ENCODE results near the gene NUDT16. TPM values are rescaled to one million over a fixed set of nuclear protein-coding genes. Genes with fewer than 3 reads are reported as not detected.

The NUDT16 gene
- total and polyA plus RNA-seq, 9 of the 15 experiments (the other 6 are each of a cell fraction or from before 2014, with no cell fraction given): 1.5 to 11.4 (median 7.6) TPM

DNA sequence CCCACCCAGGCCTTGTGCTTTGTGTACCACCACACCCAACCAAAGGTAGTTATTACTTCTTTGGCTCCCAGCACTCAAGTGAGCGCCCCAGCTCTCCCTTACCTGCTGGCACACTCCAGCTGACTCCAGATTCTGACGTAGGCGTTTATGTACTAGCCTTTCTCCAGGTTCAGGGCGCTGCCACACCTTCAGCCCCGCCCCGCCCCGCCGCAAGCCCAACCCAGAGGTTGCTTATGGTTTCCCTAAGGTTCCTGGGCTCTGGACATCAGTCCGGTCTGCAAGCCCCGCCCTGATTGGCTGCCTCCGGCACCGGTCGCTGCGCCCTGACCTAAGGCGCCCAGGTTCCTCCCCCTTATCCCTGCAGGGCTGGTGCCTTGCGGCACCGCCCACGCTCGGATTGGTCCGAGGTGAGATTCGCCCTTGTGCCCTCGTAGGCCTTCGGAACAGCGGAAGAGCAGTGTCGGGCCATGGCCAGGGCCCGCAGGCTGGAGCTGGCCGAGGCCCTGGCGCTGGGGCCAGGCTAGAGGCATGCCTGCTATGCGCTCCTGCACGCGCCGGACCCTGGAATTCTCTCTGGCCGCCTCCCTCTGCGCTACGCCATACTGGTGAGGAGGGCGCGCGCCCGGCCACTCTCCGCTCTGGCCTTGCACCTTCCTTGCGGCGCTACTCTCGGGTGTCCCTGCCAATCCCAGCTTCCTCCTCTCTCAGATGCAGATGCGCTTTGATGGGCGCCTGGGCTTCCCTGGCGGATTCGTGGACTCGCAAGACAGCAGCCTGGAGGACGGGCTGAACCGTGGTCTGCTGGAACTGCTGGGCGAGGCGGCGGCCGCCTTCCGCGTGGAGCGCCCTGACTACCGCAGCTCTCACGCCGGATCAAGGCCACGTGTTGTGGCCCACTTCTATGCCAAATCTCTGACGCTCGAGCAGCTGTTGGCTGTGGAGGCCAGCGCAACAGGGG lies 19.8 kb upstream of the NUDT16 start (continued):
- TF ChIP-seq NFYB (IDR thresholded peaks at IDR 0.05; ENCODE audit: extremely low read depth, insufficient read length): peak; percentile 46
- peak; percentile 20 for TF ChIP-seq HNRNPLL (IDR thresholded peaks at IDR 0.05; ENCODE audit: low read depth, low read length, poor library complexity, severe bottlenecking)
- TF ChIP-seq ZNF695 (CRISPR knock-in tag; IDR thresholded peaks at IDR 0.05): no peak
- peak; percentile 22 for TF ChIP-seq TAF1 (IDR thresholded peaks at IDR 0.05; ENCODE audit: control insufficient read depth, extremely low read depth, insufficient read depth, low read length, severe bottlenecking)
- TF ChIP-seq, protein P1, sequence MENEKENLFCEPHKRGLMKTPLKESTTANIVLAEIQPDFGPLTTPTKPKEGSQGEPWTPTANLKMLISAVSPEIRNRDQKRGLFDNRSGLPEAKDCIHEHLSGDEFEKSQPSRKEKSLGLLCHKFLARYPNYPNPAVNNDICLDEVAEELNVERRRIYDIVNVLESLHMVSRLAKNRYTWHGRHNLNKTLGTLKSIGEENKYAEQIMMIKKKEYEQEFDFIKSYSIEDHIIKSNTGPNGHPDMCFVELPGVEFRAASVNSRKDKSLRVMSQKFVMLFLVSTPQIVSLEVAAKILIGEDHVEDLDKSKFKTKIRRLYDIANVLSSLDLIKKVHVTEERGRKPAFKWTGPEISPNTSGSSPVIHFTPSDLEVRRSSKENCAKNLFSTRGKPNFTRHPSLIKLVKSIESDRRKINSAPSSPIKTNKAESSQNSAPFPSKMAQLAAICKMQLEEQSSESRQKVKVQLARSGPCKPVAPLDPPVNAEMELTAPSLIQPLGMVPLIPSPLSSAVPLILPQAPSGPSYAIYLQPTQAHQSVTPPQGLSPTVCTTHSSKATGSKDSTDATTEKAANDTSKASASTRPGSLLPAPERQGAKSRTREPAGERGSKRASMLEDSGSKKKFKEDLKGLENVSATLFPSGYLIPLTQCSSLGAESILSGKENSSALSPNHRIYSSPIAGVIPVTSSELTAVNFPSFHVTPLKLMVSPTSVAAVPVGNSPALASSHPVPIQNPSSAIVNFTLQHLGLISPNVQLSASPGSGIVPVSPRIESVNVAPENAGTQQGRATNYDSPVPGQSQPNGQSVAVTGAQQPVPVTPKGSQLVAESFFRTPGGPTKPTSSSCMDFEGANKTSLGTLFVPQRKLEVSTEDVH (IDR thresholded peaks at IDR 0.05; ENCODE audit: low read depth, partially characterized antibody): no peak
- peak; percentile 60 for TF ChIP-seq EP400 (IDR thresholded peaks at IDR 0.05)
- TF ChIP-seq, protein P2, sequence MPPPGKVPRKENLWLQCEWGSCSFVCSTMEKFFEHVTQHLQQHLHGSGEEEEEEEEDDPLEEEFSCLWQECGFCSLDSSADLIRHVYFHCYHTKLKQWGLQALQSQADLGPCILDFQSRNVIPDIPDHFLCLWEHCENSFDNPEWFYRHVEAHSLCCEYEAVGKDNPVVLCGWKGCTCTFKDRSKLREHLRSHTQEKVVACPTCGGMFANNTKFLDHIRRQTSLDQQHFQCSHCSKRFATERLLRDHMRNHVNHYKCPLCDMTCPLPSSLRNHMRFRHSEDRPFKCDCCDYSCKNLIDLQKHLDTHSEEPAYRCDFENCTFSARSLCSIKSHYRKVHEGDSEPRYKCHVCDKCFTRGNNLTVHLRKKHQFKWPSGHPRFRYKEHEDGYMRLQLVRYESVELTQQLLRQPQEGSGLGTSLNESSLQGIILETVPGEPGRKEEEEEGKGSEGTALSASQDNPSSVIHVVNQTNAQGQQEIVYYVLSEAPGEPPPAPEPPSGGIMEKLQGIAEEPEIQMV (tag; conservative IDR thresholded peaks at IDR 0.05; ENCODE audit: low read depth): no peak
- TF ChIP-seq SUPT5H (IDR thresholded peaks at IDR 0.05): peak; percentile 46; the same call in 1 of the 2 replicates
- TF ChIP-seq PML (IDR thresholded peaks at IDR 0.05; ENCODE audit: low read length): no peak
- TF ChIP-seq ZNF696 (CRISPR knock-in tag; conservative IDR thresholded peaks at IDR 0.05): no peak
- TF ChIP-seq PHF8 (IDR thresholded peaks at IDR 0.05; ENCODE audit: borderline replicate concordance, low read length): peak; percentile 58; the same call in 1 of the 2 replicates
- no peak for TF ChIP-seq ZSCAN32 (CRISPR knock-in tag; IDR thresholded peaks at IDR 0.05)
- TF ChIP-seq GTF2F1 (IDR thresholded peaks at IDR 0.05; ENCODE audit: low read depth, low read length): no peak

All from K562 (cell line).